Measurements from ENCODE around the gene TFAM.
"Not testable (repeated sequence)": the region's sequence is repeated elsewhere in the genome, so short reads cannot be mapped to it uniquely, and the experiment has no call there.

The TFAM gene

GRCh38 chr10:58372607-58373441, 12.4 kb upstream of the TFAM start:
- no peak for DNase-seq (ENCODE audit: low read depth in 2 of 2)

GRCh38 chr10:58373442-58373827, 11.8 kb upstream of the TFAM start:
- no peak for DNase-seq (ENCODE audit: low read depth in 2 of 2)

- no peak for DNase-seq (ENCODE audit: low read depth in 2 of 2)
These were observed 2.7 kb upstream of the TFAM start for GRCh38 chr10:58382489-58382995.

- DNase-seq (ENCODE audit: low read depth in 2 of 2), result no peak
These were observed 1.1 kb upstream of the TFAM start for GRCh38 chr10:58384095-58384494.

- DNase-seq (ENCODE audit: low read depth in 2 of 2), result no peak
These were observed 639 bp upstream of the TFAM start for GRCh38 chr10:58384544-58384998.

GRCh38 chr10:58385784-58386112, 538 bp downstream of the TFAM start:
- peak in 1 of 2 donors; percentile 4 for DNase-seq (ENCODE audit: low read depth in 2 of 2)

GRCh38 chr10:58389024-58389423, 3.8 kb downstream of the TFAM start:
- DNase-seq (ENCODE audit: low read depth in 2 of 2), result no peak

- DNase-seq (ENCODE audit: low read depth in 2 of 2), result no peak
These were observed 8.1 kb downstream of the TFAM start for GRCh38 chr10:58393317-58393716.

GRCh38 chr10:58394471-58394870, 9.3 kb downstream of the TFAM start:
- DNase-seq (ENCODE audit: low read depth in 2 of 2), result no peak

- no peak for DNase-seq (ENCODE audit: low read depth in 2 of 2)
These were observed 10.8 kb downstream of the TFAM start for GRCh38 chr10:58396057-58396456.

GRCh38 chr10:58397830-58398229, 12.6 kb downstream of the TFAM start:
- DNase-seq (ENCODE audit: low read depth in 2 of 2), result no peak

- DNase-seq (ENCODE audit: low read depth in 2 of 2), result no peak
These were observed 14.2 kb downstream of the TFAM start for GRCh38 chr10:58399410-58399809.

GRCh38 chr10:58400609-58401008, 15.4 kb downstream of the TFAM start:
- no peak for DNase-seq (ENCODE audit: low read depth in 2 of 2)

- DNase-seq (ENCODE audit: low read depth in 2 of 2), result no peak
These were observed 18.8 kb downstream of the TFAM start for GRCh38 chr10:58404001-58404400.

GRCh38 chr10:58409956-58410610, 24.9 kb downstream of the TFAM start:
- no peak for DNase-seq (ENCODE audit: low read depth in 2 of 2)

- DNase-seq (ENCODE audit: low read depth in 2 of 2), result no peak
These were observed 27.3 kb downstream of the TFAM start for GRCh38 chr10:58412502-58412961.

GRCh38 chr10:58414270-58415041, 29.2 kb downstream of the TFAM start:
- DNase-seq (ENCODE audit: low read depth in 2 of 2), result no peak

GRCh38 chr10:58415757-58416156, 30.5 kb downstream of the TFAM start:
- DNase-seq (ENCODE audit: low read depth in 2 of 2), result no peak

GRCh38 chr10:58417902-58418301, 32.7 kb downstream of the TFAM start:
- not testable (repeated sequence) for DNase-seq (ENCODE audit: low read depth in 2 of 2)

- no peak for DNase-seq (ENCODE audit: low read depth in 2 of 2)
These were observed 39.0 kb downstream of the TFAM start for GRCh38 chr10:58424176-58424575.

- DNase-seq (ENCODE audit: low read depth in 2 of 2), result not testable (repeated sequence)
These were observed 43.2 kb downstream of the TFAM start for GRCh38 chr10:58428436-58428835.

GRCh38 chr10:58431903-58432302, 46.7 kb downstream of the TFAM start:
- DNase-seq (ENCODE audit: low read depth in 2 of 2), result no peak

Measured in stimulated activated CD8-positive, alpha-beta memory T cell treated with anti-CD3 and anti-CD28 coated beads, Interleukin-2, amount 100 ng/mL, for 48 hours (primary cell).